ENCODE data around the gene DCAF6. TPM values are rescaled to one million over a fixed set of nuclear protein-coding genes. Genes with fewer than 3 reads are reported as not detected.

The DCAF6 gene
- total RNA-seq, 1 donor from 2014 or later = 28.1 TPM

- Mint-ChIP-seq H3K36me3 (ENCODE audit: unreplicated experiment) (no peaks in the 10 kb centered on the region), H3K27me3 (ENCODE audit: unreplicated experiment) (peaks cover 5% of the 10 kb centered on the region), H3K4me3 (ENCODE audit: unreplicated experiment) (no peak overlapping the region), H3K27ac (ENCODE audit: unreplicated experiment) (no peak overlapping the region), H3K9me3 (ENCODE audit: unreplicated experiment) (peaks cover 14% of the 10 kb centered on the region), H3K4me1 (ENCODE audit: low read depth, unreplicated experiment) (peaks cover 11% of the 10 kb centered on the region)
- TF ChIP-seq, protein P1, sequence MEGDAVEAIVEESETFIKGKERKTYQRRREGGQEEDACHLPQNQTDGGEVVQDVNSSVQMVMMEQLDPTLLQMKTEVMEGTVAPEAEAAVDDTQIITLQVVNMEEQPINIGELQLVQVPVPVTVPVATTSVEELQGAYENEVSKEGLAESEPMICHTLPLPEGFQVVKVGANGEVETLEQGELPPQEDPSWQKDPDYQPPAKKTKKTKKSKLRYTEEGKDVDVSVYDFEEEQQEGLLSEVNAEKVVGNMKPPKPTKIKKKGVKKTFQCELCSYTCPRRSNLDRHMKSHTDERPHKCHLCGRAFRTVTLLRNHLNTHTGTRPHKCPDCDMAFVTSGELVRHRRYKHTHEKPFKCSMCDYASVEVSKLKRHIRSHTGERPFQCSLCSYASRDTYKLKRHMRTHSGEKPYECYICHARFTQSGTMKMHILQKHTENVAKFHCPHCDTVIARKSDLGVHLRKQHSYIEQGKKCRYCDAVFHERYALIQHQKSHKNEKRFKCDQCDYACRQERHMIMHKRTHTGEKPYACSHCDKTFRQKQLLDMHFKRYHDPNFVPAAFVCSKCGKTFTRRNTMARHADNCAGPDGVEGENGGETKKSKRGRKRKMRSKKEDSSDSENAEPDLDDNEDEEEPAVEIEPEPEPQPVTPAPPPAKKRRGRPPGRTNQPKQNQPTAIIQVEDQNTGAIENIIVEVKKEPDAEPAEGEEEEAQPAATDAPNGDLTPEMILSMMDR (IDR thresholded peaks at IDR 0.05; ENCODE audit: partially characterized antibody, unreplicated experiment) = no peak
- no peak for DNase-seq
These were observed 151.2 kb downstream of the DCAF6 start for GRCh38 chr1:168087696-168088095.

DNA sequence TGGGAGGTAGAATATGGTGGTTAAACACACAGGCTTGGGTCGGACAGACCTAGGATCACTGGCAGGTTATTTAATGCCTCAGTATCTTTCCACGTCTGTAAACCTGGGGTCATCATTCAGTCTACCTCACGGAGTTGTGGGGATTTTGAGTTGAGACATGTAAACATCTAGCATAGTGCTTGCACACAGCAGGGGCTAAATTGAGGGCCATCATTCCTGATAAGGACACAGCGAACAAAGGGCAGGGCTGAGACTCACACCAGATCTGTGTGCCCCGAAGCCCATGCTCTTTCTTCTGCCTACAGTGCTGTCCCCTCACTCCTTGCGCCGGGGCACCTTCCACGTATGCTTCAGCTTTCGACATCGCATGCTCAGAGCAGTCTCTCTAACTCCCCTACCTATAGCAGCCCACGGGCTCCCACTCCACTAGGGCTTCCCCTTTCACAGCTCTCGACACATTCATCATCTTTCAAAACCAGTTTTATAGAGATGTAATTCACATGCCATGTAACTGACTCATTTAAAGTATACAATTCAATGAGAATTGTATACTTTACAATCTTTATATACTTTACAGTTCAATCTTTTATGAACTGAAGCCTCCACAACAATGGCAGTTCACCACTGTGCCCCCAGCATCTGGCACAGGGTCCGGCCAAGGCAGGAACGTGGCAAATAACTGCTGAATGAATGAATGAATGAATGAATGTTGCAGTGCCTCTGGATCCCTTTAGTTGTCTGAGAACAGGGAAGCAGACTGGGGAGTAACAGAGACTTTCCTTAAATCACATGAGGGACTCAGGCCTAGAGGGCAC is 152.2 kb downstream of the DCAF6 start:
- Mint-ChIP-seq H3K4me1 (ENCODE audit: low read depth, unreplicated experiment) (peaks cover 11% of the 10 kb centered on the region), H3K27me3 (ENCODE audit: unreplicated experiment) (peaks cover 5% of the 10 kb centered on the region), H3K4me3 (ENCODE audit: unreplicated experiment) (no peak overlapping the region), H3K36me3 (ENCODE audit: unreplicated experiment) (no peaks in the 10 kb centered on the region), H3K9me3 (ENCODE audit: unreplicated experiment) (peaks cover 10% of the 10 kb centered on the region), H3K27ac (ENCODE audit: unreplicated experiment) (no peak overlapping the region)
- TF ChIP-seq, protein P1 (IDR thresholded peaks at IDR 0.05; ENCODE audit: partially characterized antibody, unreplicated experiment) = no peak
- DNase-seq = no peak

DNA sequence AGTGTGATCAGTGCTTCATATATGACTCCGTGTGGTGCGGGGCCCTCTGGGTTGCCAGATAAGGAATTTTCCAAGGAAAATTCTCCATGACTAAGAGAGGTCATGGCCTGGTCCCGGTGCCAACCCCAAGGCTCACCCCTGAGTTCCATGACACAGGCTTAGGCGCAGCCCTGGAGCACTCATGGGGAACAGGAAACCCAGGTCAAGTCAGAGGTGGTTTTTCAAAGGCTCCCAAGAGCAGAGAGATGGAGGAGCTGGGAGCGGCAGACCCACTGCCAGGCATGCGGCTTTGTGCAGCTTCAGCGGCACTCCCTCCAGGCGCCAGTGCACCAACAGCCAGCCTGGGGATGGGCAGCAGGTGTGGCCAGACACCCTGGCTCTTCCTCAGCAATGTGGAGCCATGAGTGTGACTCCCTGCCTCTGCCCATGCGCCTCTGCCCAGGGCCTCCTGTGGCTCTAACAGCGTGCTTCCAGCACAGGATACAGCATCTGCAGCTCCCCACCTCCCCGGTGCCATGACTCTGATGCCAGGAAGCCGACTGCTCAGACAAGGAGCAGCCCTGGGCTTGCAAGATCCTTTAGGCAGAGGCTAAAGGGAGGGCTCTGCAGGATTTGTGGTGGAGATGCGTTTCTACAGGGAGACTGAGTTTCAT is 153.0 kb downstream of the DCAF6 start:
- peaks cover 10% of the 10 kb centered on the region for H3K9me3 Mint-ChIP-seq (ENCODE audit: unreplicated experiment)
- H3K27ac Mint-ChIP-seq (ENCODE audit: unreplicated experiment) = no peak overlapping the region
- H3K36me3 Mint-ChIP-seq (ENCODE audit: unreplicated experiment) = peaks cover 7% of the 10 kb centered on the region
- H3K4me3 Mint-ChIP-seq (ENCODE audit: unreplicated experiment) = no peak overlapping the region
- TF ChIP-seq, protein P1 (IDR thresholded peaks at IDR 0.05; ENCODE audit: partially characterized antibody, unreplicated experiment) = no peak
- peaks cover 5% of the 10 kb centered on the region for H3K27me3 Mint-ChIP-seq (ENCODE audit: unreplicated experiment)
- H3K4me1 Mint-ChIP-seq (ENCODE audit: low read depth, unreplicated experiment) = peaks cover 14% of the 10 kb centered on the region
- no peak for DNase-seq

DNA sequence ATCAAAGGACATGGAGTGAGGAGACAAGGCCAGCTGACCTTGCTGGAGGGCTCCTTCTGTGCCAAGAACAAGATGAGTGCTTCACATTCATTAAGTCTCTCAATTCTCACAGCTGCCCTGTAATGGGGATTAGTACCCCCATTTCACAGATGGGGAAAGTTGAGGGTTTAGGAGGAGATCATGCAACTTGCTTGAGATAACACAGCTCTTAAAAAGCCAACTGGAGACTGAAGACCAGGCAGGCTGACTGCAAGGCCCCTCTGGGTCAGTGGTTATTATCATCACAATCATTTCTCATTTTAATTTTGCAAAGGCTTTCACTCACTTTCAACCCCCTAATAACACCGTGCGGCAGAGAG is 153.5 kb downstream of the DCAF6 start:
- TF ChIP-seq, protein P1 (IDR thresholded peaks at IDR 0.05; ENCODE audit: partially characterized antibody, unreplicated experiment) = no peak
- H3K4me1 Mint-ChIP-seq (ENCODE audit: low read depth, unreplicated experiment) = peaks cover 14% of the 10 kb centered on the region
- no peak for DNase-seq
- H3K27ac Mint-ChIP-seq (ENCODE audit: unreplicated experiment) = no peak overlapping the region
- H3K4me3 Mint-ChIP-seq (ENCODE audit: unreplicated experiment) = no peak overlapping the region
- peaks cover 10% of the 10 kb centered on the region for H3K9me3 Mint-ChIP-seq (ENCODE audit: unreplicated experiment)
- peaks cover 5% of the 10 kb centered on the region for H3K27me3 Mint-ChIP-seq (ENCODE audit: unreplicated experiment)
- H3K36me3 Mint-ChIP-seq (ENCODE audit: unreplicated experiment) = peaks cover 11% of the 10 kb centered on the region

- Mint-ChIP-seq H3K4me1 (ENCODE audit: low read depth, unreplicated experiment) (peaks cover 14% of the 10 kb centered on the region), H3K4me3 (ENCODE audit: unreplicated experiment) (no peak overlapping the region), H3K27me3 (ENCODE audit: unreplicated experiment) (peaks cover 5% of the 10 kb centered on the region), H3K36me3 (ENCODE audit: unreplicated experiment) (peaks cover 15% of the 10 kb centered on the region), H3K27ac (ENCODE audit: unreplicated experiment) (no peak overlapping the region), H3K9me3 (ENCODE audit: unreplicated experiment) (peaks cover 8% of the 10 kb centered on the region)
- TF ChIP-seq, protein P1 (IDR thresholded peaks at IDR 0.05; ENCODE audit: partially characterized antibody, unreplicated experiment) = no peak
- no peak for DNase-seq
These were observed 153.9 kb downstream of the DCAF6 start for GRCh38 chr1:168090395-168090794.
